Adrenal gland (tissue), 5 donors: ENCODE measurements around the gene PITHD1.

Experiments
- POLR2A ChIP-seq, 2 donors: fragments of 450-650 bp; IDR thresholded peaks; one replicate each; pipeline ENCODE4 v1.6.1; 2017; ENCODE audit warnings: antibody characterized with exemption in 2 of 2, mild to moderate bottlenecking in 2 of 2, moderate library complexity in 1 of 2
- TF ChIP-seq, protein P1 (sequence below), 6 experiments: fragments of 450-650 bp in 4 of 6; fragments of 200-600 bp in 2 of 6; sonication (generic) in 1 of 6; IDR thresholded peaks; 1 replicate in 5 of 6; 2 replicates in 1 of 6; pipeline versions ENCODE4 v1.5.1 to v1.8.0; 2016 to 2021; ENCODE audit warnings: antibody characterized with exemption in 6 of 6, mild to moderate bottlenecking in 2 of 6, moderate library complexity in 1 of 6
- donor health status: DM: no; HTN: no; CAD: no.

GRCh38 chr1:23790696-23791515 lies 12.7 kb downstream of the PITHD1 start, which contains the start of gene LYPLA2:
- TF ChIP-seq, protein P1, sequence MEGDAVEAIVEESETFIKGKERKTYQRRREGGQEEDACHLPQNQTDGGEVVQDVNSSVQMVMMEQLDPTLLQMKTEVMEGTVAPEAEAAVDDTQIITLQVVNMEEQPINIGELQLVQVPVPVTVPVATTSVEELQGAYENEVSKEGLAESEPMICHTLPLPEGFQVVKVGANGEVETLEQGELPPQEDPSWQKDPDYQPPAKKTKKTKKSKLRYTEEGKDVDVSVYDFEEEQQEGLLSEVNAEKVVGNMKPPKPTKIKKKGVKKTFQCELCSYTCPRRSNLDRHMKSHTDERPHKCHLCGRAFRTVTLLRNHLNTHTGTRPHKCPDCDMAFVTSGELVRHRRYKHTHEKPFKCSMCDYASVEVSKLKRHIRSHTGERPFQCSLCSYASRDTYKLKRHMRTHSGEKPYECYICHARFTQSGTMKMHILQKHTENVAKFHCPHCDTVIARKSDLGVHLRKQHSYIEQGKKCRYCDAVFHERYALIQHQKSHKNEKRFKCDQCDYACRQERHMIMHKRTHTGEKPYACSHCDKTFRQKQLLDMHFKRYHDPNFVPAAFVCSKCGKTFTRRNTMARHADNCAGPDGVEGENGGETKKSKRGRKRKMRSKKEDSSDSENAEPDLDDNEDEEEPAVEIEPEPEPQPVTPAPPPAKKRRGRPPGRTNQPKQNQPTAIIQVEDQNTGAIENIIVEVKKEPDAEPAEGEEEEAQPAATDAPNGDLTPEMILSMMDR (IDR thresholded peaks at IDR 0.05): no peak
- TF ChIP-seq POLR2A (IDR thresholded peaks at IDR 0.05): peak in 1 of 2 donors; percentile 63
